ENCODE measurements around the gene SLC34A3.

- TF ChIP-seq CTCF (IDR thresholded peaks at IDR 0.05) (no peak), EP300 (IDR thresholded peaks at IDR 0.05; ENCODE audit: low read depth) (no peak), POLR2AphosphoS5 (IDR thresholded peaks at IDR 0.05) (no peak)
These were observed 1.4 kb downstream of the SLC34A3 start for GRCh38 chr9:137232101-137232500.
